Germinal center (tissue), 1 donor: Measurements from ENCODE around the gene PUSL1.
"Not testable (repeated sequence)": the region's sequence is repeated elsewhere in the genome, so short reads cannot be mapped to it uniquely, and the experiment has no call there.

Source experiments
- DNase-seq: peaks from one replicate; pipeline ENCODE4 v3.0.0; 2012; ENCODE audit warnings: mixed read lengths, low spot score

The PUSL1 gene

DNA sequence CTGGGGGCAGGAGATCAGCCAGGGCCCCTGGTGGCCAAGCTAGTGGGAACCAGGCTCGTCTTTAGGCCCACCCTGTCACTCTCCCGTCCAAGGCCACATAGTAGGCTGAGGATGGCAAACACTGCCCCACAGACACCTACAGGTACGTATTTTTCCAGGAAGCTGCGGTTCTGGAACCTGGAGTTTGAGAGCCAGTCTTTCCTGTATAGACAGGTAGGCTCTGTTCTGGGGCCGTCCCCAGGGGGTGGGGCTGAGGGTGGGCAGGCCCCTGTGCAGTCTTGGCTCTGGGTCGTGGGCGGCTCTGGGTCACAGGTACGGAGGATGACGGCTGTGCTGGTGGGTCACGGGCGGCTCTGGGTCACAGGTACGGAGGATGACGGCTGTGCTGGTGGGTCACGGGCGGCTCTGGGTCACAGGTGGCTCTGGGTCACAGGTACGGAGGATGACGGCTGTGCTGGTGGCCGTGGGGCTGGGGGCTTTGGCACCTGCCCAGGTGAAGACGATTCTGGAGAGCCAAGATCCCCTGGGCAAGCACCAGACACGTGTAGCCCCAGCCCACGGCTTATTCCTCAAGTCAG is 2.2 kb downstream of the PUSL1 start:
- no peak for DNase-seq

- DNase-seq = no peak
Observed at GRCh38 chr1:1311107-1312104, 3.0 kb downstream of the PUSL1 start.

DNA sequence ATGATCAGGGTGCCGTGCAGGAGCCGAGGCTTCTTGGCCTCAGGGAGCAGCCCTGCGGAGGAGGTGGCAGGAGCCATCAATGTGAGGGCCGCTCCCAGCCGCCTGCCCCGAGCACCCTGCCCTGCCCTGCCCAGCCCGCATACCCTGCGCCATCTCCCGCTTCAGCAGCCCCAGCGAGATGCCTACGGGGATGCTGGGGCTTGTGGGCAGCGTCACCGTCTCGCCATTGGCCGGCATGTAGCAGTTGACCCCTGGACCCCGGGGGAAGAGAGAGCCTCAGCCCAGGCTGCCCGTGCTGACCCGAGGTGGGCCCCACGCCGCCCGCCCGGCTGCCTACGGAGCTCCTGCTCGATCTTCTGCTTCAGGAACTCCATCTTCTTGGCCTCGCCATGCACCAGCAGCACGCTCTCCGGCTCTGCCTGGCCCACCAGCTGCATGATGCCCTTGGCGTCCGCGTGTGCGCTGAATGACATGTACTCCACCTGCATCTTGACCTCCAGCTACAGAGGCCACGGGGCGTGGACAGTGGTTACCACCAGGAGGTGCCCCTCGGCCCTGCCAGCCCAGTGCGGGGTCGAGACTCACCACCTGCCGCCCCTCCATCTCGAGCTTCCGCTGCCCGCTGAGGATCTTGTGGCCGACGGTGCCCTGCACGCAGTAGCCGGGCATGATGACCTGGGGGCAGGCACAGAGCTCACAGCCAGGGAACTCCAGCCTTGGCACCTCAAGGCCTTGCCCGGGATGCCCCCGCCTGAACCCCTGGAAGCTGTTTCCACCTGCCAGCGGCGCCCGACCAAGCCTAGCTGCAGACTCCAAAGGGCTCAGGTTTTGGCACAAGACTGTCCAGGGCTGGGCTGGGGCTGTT is 4.3 kb downstream of the PUSL1 start:
- no peak for DNase-seq

GRCh38 chr1:1313500-1314236 is 5.3 kb downstream of the PUSL1 start:
- no peak for DNase-seq

- no peak for DNase-seq
Observed at GRCh38 chr1:1314237-1314586, 5.8 kb downstream of the PUSL1 start.

- DNase-seq = no peak
Observed at GRCh38 chr1:1314678-1315335, 6.4 kb downstream of the PUSL1 start.

DNA sequence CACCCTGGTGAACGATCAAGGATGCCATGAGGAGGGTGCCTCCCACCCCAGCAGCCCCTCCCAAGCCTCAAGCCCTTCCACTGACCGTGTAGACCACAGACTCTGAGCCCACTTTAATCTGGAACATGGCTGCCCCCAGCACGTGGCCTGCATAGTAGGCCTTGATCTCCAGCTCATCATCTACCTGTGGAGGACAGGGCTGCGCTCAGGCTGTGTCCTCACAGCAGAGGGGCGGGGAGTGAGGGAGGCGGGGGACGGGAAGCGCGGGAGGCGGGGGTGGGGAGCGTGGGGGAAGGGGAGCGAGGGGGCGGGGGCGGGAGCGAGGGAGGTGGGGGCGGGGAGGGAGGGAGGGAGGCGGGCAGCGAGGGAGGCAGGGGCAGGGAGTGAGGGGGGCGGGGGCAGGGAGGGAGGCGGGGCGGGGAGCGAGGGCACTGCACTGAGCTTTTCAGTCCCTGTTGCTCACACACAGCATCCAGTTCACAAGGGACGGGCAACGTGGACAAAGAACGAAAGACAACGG is 7.1 kb downstream of the PUSL1 start:
- DNase-seq = no peak

DNA sequence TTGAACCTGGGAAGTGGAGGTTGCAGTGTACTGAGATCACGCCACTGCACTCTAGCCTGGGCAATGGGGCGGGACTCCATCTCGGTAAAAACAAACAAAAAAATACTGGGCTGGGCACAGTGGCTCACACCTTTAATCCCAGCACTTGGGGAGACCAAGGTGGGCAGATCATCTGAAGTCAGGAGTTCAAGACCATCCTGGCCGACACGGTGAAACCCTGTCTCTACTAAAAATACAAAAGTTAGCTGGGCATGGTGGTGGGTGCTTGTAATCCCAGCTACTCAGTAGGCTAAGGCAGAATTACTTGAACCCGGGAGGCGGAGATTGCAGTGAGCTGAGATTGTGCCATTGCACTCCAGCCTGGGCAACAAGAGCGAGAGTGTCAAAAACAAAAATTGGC is 7.8 kb downstream of the PUSL1 start:
- not testable (repeated sequence) for DNase-seq

GRCh38 chr1:1317420-1317819 is 9.0 kb downstream of the PUSL1 start:
- DNase-seq = no peak

- no peak for DNase-seq
Observed at GRCh38 chr1:1318131-1318652, 9.8 kb downstream of the PUSL1 start.

- DNase-seq = no peak
Observed at GRCh38 chr1:1318777-1319645, 10.6 kb downstream of the PUSL1 start.

GRCh38 chr1:1319646-1319941 is 11.2 kb downstream of the PUSL1 start:
- no peak for DNase-seq

DNA sequence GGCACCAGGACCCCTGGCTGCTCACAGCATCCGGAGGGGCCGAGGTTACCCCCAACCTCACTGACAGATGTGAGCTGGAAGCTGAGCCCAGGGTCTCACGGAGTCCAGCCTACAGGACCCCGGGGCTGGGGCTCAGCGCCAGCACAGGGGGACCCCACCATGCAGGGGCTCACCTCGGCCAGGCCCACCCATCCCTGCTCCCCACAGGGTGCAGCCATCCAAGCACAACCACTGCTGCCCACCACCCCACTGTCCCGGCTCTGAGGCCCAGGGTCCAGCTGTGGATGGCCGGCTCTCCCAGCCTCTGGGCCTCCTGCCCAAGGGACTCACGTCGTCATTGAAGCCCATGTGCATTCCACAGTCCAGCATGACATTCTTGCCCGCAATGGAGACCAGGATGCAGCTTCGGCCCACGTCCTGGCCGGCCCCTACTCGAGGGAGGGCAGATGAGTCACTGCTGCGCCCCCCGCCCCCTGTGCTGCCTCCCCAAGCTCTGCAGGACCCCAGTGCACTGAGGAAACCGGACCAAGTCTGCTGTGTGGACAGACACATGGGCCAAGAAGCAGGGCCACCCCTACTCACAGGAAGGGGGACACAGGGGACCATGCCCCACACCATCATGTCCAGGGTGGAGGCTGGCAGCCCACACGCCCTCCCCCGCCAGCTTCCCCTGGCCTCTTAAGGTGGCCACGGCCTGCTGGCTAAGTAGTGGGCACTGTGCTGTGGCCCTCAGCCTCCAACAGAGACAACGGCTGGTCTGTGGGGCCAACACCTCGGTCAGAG is 12.5 kb downstream of the PUSL1 start:
- DNase-seq = no peak

GRCh38 chr1:1321477-1321876 is 13.1 kb downstream of the PUSL1 start:
- DNase-seq = no peak

- DNase-seq = no peak
Observed at GRCh38 chr1:1322418-1322817, 14.0 kb downstream of the PUSL1 start.

- DNase-seq = no peak
Observed at GRCh38 chr1:1322952-1323351, 14.6 kb downstream of the PUSL1 start.

GRCh38 chr1:1324084-1324523 is 15.7 kb downstream of the PUSL1 start:
- DNase-seq = no peak

DNA sequence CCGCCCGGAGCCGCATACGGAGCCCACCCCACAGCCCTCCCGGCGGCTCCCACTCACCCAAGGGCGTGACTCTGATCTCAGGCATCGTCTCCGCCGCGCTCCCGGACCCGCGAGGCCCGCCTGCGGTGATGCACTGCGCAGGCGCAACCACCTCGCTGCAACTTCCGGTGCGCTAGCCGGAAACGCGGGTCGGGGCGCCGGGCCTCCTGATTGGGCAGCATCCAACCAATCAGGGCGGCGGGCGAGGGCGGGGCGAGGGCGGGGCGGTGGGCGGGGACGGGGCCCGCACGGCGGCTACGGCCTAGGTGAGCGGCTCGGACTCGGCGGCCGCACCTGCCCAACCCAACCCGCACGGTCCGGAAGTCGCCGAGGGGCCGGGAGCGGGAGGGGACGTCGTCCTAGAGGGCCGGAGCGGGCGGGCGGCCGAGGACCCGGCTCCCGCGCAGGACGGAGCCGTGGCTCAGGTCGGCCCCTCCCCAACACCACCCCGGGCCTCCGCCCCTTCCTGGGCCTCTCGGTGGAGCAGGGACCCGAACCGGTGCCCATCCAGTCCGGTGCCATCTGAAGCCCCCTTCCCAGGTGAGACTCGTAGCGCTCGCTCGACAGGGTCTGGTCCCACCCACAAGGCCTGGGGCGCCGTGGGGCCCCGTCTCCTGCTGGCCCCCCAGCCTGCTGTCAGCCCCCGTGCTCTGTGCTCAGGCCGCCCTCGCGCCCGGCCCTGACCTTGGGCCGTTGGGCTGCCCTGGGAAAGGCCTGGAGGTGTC is 16.3 kb downstream of the PUSL1 start, which contains the start of the genes CPTP and INTS11:
CPTP (plus strand) TSS at position 279 of the 764 bp plus-strand sequence. CDS start 2,109 bp downstream, outside the sequence.
INTS11 (minus strand) TSS at position 137 of the 764 bp plus-strand sequence; CDS start at position 85, 52 bp downstream.
- DNase-seq = peak; percentile 96
